ENCODE results near the gene PRDM15.

DNA sequence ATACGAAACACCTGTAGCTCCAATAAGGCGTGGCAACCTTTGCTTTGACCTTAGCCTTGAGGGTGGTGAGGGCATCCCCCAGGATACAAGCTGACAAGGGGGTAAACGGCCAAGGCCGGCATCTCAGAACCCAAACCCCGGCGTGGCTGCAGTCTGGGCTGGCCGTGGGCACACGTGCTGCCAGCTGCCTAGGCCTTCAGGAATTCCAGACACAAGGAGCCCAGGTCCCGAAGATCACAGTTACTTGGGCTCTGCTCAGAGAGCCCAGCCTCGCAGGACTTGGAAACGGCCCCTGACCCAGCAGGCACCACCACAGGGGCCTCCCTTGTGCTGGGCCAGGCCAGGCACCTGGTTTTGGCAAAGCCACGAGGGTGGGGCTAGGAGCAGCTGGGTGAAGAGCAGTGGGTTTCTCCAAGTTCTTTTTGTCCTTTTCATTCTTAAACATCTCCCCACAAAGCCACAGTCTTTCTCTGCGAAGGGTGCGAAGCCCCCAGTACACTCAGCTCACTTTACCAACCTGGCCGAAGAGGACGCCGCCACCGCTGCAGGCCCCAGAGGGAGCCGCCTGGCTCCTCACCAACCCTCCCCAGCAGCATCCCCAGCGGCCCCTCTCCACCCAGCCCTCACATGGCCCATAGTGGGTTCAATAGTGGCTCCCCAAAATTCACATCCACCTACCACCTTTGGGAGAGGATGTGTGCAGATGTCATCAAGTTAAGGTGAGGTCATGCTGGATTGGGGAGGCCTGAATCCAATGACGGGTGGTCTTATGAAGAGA is 26.8 kb downstream of the PRDM15 start:
- TF ChIP-seq CTCF (IDR thresholded peaks at IDR 0.05) (no peak), POLR2A (IDR thresholded peaks at IDR 0.05) (no peak)

Data from esophagus squamous epithelium (tissue), 4 donors.